B cell (primary cell): ENCODE data around the gene CCSAP. TPM values are rescaled to one million over a fixed set of nuclear protein-coding genes. Genes with fewer than 3 reads are reported as not detected.

Experiments
- ATAC-seq: fragments of 200-7000 bp; cut with Tn5 transposase; one replicate; pipeline ENCODE4 v1.10.0; 2021; ENCODE audit warnings: low read depth, mild to moderate bottlenecking, moderate number of reproducible peaks, moderate library complexity
- CTCF ChIA-PET: fragments of 350-600 bp; sonication (Branson Sonifier 250); formaldehyde crosslinking; loops from one replicate; lab custom pipeline; 2021; ENCODE audit warnings: antibody characterized with exemption, inconsistent platforms; lab: Charles Lee
- POLR2A ChIA-PET: fragments of 350-600 bp; sonication (Branson Sonifier 250); formaldehyde crosslinking; loops from one replicate; lab custom pipeline; 2021; ENCODE audit warnings: antibody characterized with exemption; lab: Charles Lee
- DNase-seq: peaks from one replicate; pipeline ENCODE4 v3.0.0; 2013
- H2AFZ ChIP-seq: 2 replicates; pipeline ENCODE4 v1.6.1; 2012; ENCODE audit warnings: mild to moderate bottlenecking, low read depth, low read length; ENCODE audit not compliant: insufficient read depth, poor library complexity, severe bottlenecking
- H3K27ac ChIP-seq, 2 donors: 1 replicate in 1 of 2; 2 replicates in 1 of 2; pipeline ENCODE4 v1.5.1; 2012 to 2013; ENCODE audit warnings: low read length in 2 of 2, mild to moderate bottlenecking in 2 of 2, moderate library complexity in 1 of 2
- H3K27me3 ChIP-seq, 4 experiments: fragments of 200-600 bp in 1 of 4; sonication (generic) in 1 of 4; replicated peaks in 1 of 4; 1 replicate in 2 of 4; 2 replicates in 2 of 4; pipeline versions ENCODE4 v1.6.1 to v1.7.0; 2013 to 2016; ENCODE audit warnings: low read length in 3 of 4, mild to moderate bottlenecking in 2 of 4, mixed read lengths in 1 of 4, moderate library complexity in 1 of 4; ENCODE audit not compliant: insufficient read depth in 4 of 4, control insufficient read depth in 3 of 4; ENCODE audit errors: control extremely low read depth in 1 of 4
- H3K36me3 ChIP-seq, 2 experiments: replicated peaks in 1 of 2; 1 replicate in 1 of 2; 2 replicates in 1 of 2; pipeline versions ENCODE4 v1.6.1 to v1.7.1; 2013; ENCODE audit warnings: low read length in 1 of 2; ENCODE audit not compliant: insufficient read depth in 2 of 2, control insufficient read depth in 1 of 2; ENCODE audit errors: control extremely low read depth in 1 of 2, extremely low read depth in 1 of 2
- H3K4me1 ChIP-seq, 2 donors: fragments of 200-600 bp in 1 of 2; sonication (generic) in 1 of 2; 1 replicate in 1 of 2; 2 replicates in 1 of 2; pipeline versions ENCODE4 v1.5.1 to v1.6.1; 2013 to 2017; ENCODE audit warnings: low read length in 2 of 2; ENCODE audit not compliant: control insufficient read depth in 2 of 2, insufficient read depth in 2 of 2
- H3K4me2 ChIP-seq: replicated peaks from 2 replicates; pipeline ENCODE3; 2012; ENCODE audit warnings: mild to moderate bottlenecking, low read depth, low read length; ENCODE audit not compliant: poor library complexity, severe bottlenecking
- H3K4me3 ChIP-seq, 5 experiments: fragments of 200-600 bp in 1 of 5; sonication (generic) in 1 of 5; 1 replicate in 3 of 5; 2 replicates in 2 of 5; pipeline versions ENCODE4 v1.5.1 to v1.7.0; 2011 to 2016; ENCODE audit warnings: low read length in 4 of 5, mild to moderate bottlenecking in 4 of 5, low read depth in 2 of 5, control low read depth in 1 of 5, moderate library complexity in 1 of 5; ENCODE audit not compliant: insufficient read depth in 1 of 5; ENCODE audit errors: control extremely low read depth in 1 of 5, extremely low read depth in 1 of 5
- H3K79me2 ChIP-seq: fragments of 200-600 bp; sonication (generic); one replicate; pipeline ENCODE4 v1.6.0; 2016; ENCODE audit warnings: low read length; ENCODE audit not compliant: control insufficient read depth, insufficient read depth
- H3K9ac ChIP-seq: fragments of 200-600 bp; sonication (generic); 2 replicates; pipeline ENCODE4 v1.6.1; 2017; ENCODE audit warnings: mild to moderate bottlenecking, low read length, moderate library complexity
- H3K9me3 ChIP-seq, 3 donors: one replicate each; pipeline versions ENCODE4 v1.6.1 to v1.7.1; 2013; ENCODE audit warnings: low read length in 2 of 3; ENCODE audit not compliant: control insufficient read depth in 2 of 3, insufficient read depth in 1 of 3; ENCODE audit errors: control extremely low read depth in 1 of 3
- H4K20me1 ChIP-seq: 2 replicates; pipeline ENCODE4 v1.6.0; 2012; ENCODE audit warnings: mild to moderate bottlenecking, low read length; ENCODE audit not compliant: insufficient read depth, control insufficient read depth, poor library complexity, severe bottlenecking
- H3K27ac Mint-ChIP-seq: one replicate; pipeline ENCODE4 v1.8.0; 2021; ENCODE audit warnings: mixed read lengths
- H3K27me3 Mint-ChIP-seq: one replicate; pipeline ENCODE4 v1.8.0; 2021; ENCODE audit warnings: mixed read lengths
- H3K4me1 Mint-ChIP-seq: one replicate; pipeline ENCODE4 v1.8.0; 2021; ENCODE audit warnings: mixed read lengths
- H3K4me3 Mint-ChIP-seq: one replicate; pipeline ENCODE4 v1.8.0; 2021; ENCODE audit warnings: mixed read lengths
- H3K9me3 Mint-ChIP-seq: one replicate; pipeline ENCODE4 v1.8.0; 2022; ENCODE audit warnings: mixed read lengths; ENCODE audit not compliant: insufficient read depth
- CTCF ChIP-seq: fragments of 200-600 bp; IDR thresholded peaks from one replicate; pipeline ENCODE4 v1.8.0; 2022; ENCODE audit warnings: antibody characterized with exemption, mild to moderate bottlenecking
- EZH2 ChIP-seq: IDR thresholded peaks from 2 replicates; pipeline ENCODE4 v1.6.1; 2012; ENCODE audit warnings: borderline replicate concordance, low read depth, mild to moderate bottlenecking, moderate library complexity, low read length; ENCODE audit not compliant: insufficient read depth, poor library complexity, severe bottlenecking
- WGBS: methylation state at CpG from one replicate; pipeline ENCODE4 v1.1.5; 2013; ENCODE audit warnings: missing lambda C conversion rate; ENCODE audit not compliant: insufficient coverage; 5-methylcytosine and 5-hydroxymethylcytosine counted together
- intact Hi-C: fragments of 100-400 bp; cut with micrococcal nuclease; formaldehyde crosslinking; loops from one replicate; pipeline ENCODE4 v1.10.0; 2022
- polyA plus RNA-seq: library from polyadenylated mRNA; depleted of rRNA; stranded (reverse); fragments of >200 nt; gene quantifications from 2 replicates; pipeline ENCODE4 v1.2.3, GENCODE V29; 2012
- total RNA-seq, 2 donors: library from RNA; stranded (reverse); fragments of 120-200 nt in 1 of 2; gene quantifications; 1 replicate in 1 of 2; 2 replicates in 1 of 2; pipeline versions ENCODE4 v1.2.3 to v1.2.4, GENCODE V29; 2013 to 2022

CCSAP gene
- total and polyA plus RNA-seq, 2 donors (not counting 1 experiment from before 2014, with no cell fraction given) = 3.3 to 15.8 TPM

GRCh38 chr1:229298420-229298819 is 44.4 kb downstream of the CCSAP start:
- H3K4me3 Mint-ChIP-seq = no peak overlapping the region
- H4K20me1 ChIP-seq = no peaks in the 10 kb centered on the region
- peaks cover 8 to 66% of the 10 kb centered on the region in 2 experiments for H3K36me3 ChIP-seq
- no peak overlapping the region for H3K4me3 ChIP-seq
- no peaks in the 10 kb centered on the region for H3K27me3 Mint-ChIP-seq
- ChIA-PET CTCF (no interaction called here), POLR2A (no interaction called here)
- H3K27ac Mint-ChIP-seq = no peak overlapping the region
- intact Hi-C loops = no loop called here
- H3K4me2 ChIP-seq = no peak overlapping the region
- H3K9me3 Mint-ChIP-seq = no peaks in the 10 kb centered on the region
- no peak for ATAC-seq
- no peak overlapping the region for H3K9ac ChIP-seq
- H3K27me3 ChIP-seq = no peaks in the 10 kb centered on the region
- H2AFZ ChIP-seq = no peak overlapping the region
- DNase-seq = no peak
- TF ChIP-seq EZH2 (no peak), CTCF (no peak)
- H3K4me1 Mint-ChIP-seq = peaks cover 6% of the 10 kb centered on the region
- no peaks in the 10 kb centered on the region for H3K79me2 ChIP-seq
- no peaks in the 10 kb centered on the region for H3K4me1 ChIP-seq
- H3K27ac ChIP-seq = no peak overlapping the region
- H3K9me3 ChIP-seq = peaks cover 0 to 7% (median 0%) of the 10 kb centered on the region in 3 donors

- Histone ChIP-seq H3K79me2 (no peaks in the 10 kb centered on the region), H3K4me2 (no peak overlapping the region), H3K9me3 (peaks cover 0 to 7% (median 0%) of the 10 kb centered on the region in 3 donors), H3K27me3 (no peaks in the 10 kb centered on the region), H3K27ac (no peak overlapping the region), H3K36me3 (peaks cover 8 to 66% of the 10 kb centered on the region in 2 experiments), H2AFZ (no peak overlapping the region), H3K4me3 (no peak overlapping the region), H3K4me1 (no peaks in the 10 kb centered on the region), H3K9ac (no peak overlapping the region), H4K20me1 (no peaks in the 10 kb centered on the region)
- Mint-ChIP-seq H3K27me3 (no peaks in the 10 kb centered on the region), H3K4me1 (peaks cover 6% of the 10 kb centered on the region), H3K9me3 (no peaks in the 10 kb centered on the region), H3K4me3 (no peak overlapping the region), H3K27ac (no peak overlapping the region)
- intact Hi-C loops = no loop called here
- ChIA-PET POLR2A (no interaction called here), CTCF (no interaction called here)
- TF ChIP-seq EZH2 = no peak
- TF ChIP-seq CTCF = no peak
- no CpG with 5 or more reads among the region's 1 CpG for WGBS
- ATAC-seq = no peak
- DNase-seq = no peak
Measured at GRCh38 chr1:229297746-229298145, 45.1 kb downstream of the CCSAP start.
